Measurements from ENCODE around the gene RHBDL2.

DNA sequence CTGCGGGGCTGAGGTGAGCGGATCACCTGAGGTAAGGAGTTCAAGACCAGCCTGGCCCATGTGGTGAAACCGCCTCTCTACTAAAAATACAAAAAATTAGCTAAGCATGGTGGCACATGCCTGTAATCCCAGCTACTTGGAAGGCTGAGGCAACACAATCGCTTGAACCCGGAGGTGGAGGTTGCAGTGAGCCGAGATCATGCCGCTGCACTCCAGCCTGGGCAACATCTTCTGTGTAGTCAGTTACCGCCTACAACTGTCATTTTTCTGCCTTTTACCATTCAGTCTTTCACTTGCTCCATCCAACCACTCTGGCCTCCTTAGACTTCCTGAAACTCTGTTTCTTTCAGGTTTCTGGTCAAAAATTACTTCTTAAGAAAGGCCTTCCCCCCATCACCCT, 70.6 kb downstream of the RHBDL2 start:
- TF ChIP-seq, protein P1, sequence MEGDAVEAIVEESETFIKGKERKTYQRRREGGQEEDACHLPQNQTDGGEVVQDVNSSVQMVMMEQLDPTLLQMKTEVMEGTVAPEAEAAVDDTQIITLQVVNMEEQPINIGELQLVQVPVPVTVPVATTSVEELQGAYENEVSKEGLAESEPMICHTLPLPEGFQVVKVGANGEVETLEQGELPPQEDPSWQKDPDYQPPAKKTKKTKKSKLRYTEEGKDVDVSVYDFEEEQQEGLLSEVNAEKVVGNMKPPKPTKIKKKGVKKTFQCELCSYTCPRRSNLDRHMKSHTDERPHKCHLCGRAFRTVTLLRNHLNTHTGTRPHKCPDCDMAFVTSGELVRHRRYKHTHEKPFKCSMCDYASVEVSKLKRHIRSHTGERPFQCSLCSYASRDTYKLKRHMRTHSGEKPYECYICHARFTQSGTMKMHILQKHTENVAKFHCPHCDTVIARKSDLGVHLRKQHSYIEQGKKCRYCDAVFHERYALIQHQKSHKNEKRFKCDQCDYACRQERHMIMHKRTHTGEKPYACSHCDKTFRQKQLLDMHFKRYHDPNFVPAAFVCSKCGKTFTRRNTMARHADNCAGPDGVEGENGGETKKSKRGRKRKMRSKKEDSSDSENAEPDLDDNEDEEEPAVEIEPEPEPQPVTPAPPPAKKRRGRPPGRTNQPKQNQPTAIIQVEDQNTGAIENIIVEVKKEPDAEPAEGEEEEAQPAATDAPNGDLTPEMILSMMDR (IDR thresholded peaks at IDR 0.05) = no peak
- TF ChIP-seq POLR2A (IDR thresholded peaks at IDR 0.05) = no peak
